Transverse colon (tissue), 4 donors: ENCODE measurements around the gene NIF3L1. TPM values are rescaled to one million over a fixed set of nuclear protein-coding genes. Genes with fewer than 3 reads are reported as not detected.

ENCODE experiments used
- DNase-seq: peaks from one replicate; pipeline ENCODE4 v3.0.0-alpha.2; 2019
- H3K27ac ChIP-seq, 4 donors: fragments of 200-600 bp; sonication (generic); 2 replicates each; pipeline ENCODE4 v1.5.1; 2016 to 2018; ENCODE audit warnings: inconsistent platforms in 4 of 4
- H3K27me3 ChIP-seq: fragments of 200-600 bp; sonication (generic); 2 replicates; pipeline ENCODE4 v1.5.1; 2017; ENCODE audit warnings: inconsistent platforms
- H3K36me3 ChIP-seq, 4 donors: fragments of 200-600 bp; sonication (generic); 2 replicates each; pipeline ENCODE4 v1.5.1; 2017 to 2019; ENCODE audit warnings: inconsistent platforms in 4 of 4
- H3K4me1 ChIP-seq, 4 donors: fragments of 200-600 bp; sonication (generic); 2 replicates each; pipeline ENCODE4 v1.5.1; 2017 to 2020; ENCODE audit warnings: inconsistent platforms in 4 of 4
- H3K4me3 ChIP-seq, 4 donors: fragments of 200-600 bp; sonication (generic); 1 replicate in 1 of 4; 2 replicates in 3 of 4; pipeline versions ENCODE4 v1.5.1 to v1.6.1; 2017 to 2019; ENCODE audit warnings: inconsistent platforms in 4 of 4
- H3K9me3 ChIP-seq, 2 donors: fragments of 200-600 bp; sonication (generic); 2 replicates each; pipeline ENCODE4 v1.5.1; 2017 to 2019; ENCODE audit warnings: inconsistent platforms in 2 of 2
- EP300 ChIP-seq: sonication (generic); formaldehyde crosslinking; IDR thresholded peaks from one replicate; pipeline ENCODE4 v1.6.1; 2017; ENCODE audit warnings: antibody characterized with exemption, low read depth
- POLR2A ChIP-seq: fragments of 450-650 bp; IDR thresholded peaks from one replicate; pipeline ENCODE4 v1.6.1; 2016; ENCODE audit warnings: antibody characterized with exemption, mild to moderate bottlenecking, moderate library complexity
- POLR2AphosphoS5 ChIP-seq, 3 donors: sonication (generic); formaldehyde crosslinking; IDR thresholded peaks; one replicate each; pipeline ENCODE4 v1.6.1; 2016; ENCODE audit warnings: antibody characterized with exemption in 3 of 3
- WGBS, 2 donors: methylation state at CpG; one replicate each; pipeline ENCODE4 v1.1.5; 2018; ENCODE audit warnings: low coverage in 1 of 2; 5-methylcytosine and 5-hydroxymethylcytosine counted together
- in situ Hi-C, 4 donors: fragments of 200-750 bp; cut with MboI; loops; one replicate each; pipeline versions ENCODE4 v1.15.0 to v1.15.1; 2017; ENCODE audit warnings: low sequenced_read_pairs in 3 of 4, low pct_ligation_motif_present in 1 of 4, low pct_unique_long_range_greater_than_20kb in 1 of 4
- intact Hi-C: fragments of 100-400 bp; cut with DNase I; formaldehyde crosslinking; loops from one replicate; pipeline ENCODE4 v1.15.1; 2023; ENCODE audit warnings: low total_unique reads
- total RNA-seq, 4 donors: library from RNA; depleted of rRNA; stranded (reverse); fragments of >200 nt; gene quantifications; one replicate each; pipeline ENCODE4 v1.1.0, GENCODE V29; 2016
- TF ChIP-seq, protein P1 (sequence below), 5 experiments: fragments of 200-600 bp in 3 of 5; fragments of 450-650 bp in 2 of 5; sonication (generic) in 3 of 5; IDR thresholded peaks; 1 replicate in 2 of 5; 2 replicates in 3 of 5; pipeline ENCODE4 v1.5.1; 2016 to 2017; ENCODE audit warnings: antibody characterized with exemption in 5 of 5, inconsistent platforms in 3 of 5, mild to moderate bottlenecking in 2 of 5, moderate library complexity in 1 of 5

Gene NIF3L1
- total RNA-seq, 4 donors from 2014 or later: 14.5 to 26.6 (median 21.5) TPM

GRCh38 chr2:200901459-200902072, 12.4 kb downstream of the NIF3L1 start:
- no peaks in the 10 kb centered on the region for H3K4me1 ChIP-seq
- H3K4me3 ChIP-seq: no peak overlapping the region
- WGBS, 2 donors: 4 to 9% methylated on average over 4 of the region's 4 CpGs
- peaks cover 0 to 49% (median 16%) of the 10 kb centered on the region in 4 donors for H3K36me3 ChIP-seq
- no peaks in the 10 kb centered on the region for H3K27me3 ChIP-seq
- intact Hi-C loops: loop anchor here (10.0 kb wide), 1 partner anchor 273 kb away; no protein-coding TSS in a partner anchor
- H3K27ac ChIP-seq: no peak overlapping the region
- peak; percentile 67 for DNase-seq
- TF ChIP-seq, protein P1, sequence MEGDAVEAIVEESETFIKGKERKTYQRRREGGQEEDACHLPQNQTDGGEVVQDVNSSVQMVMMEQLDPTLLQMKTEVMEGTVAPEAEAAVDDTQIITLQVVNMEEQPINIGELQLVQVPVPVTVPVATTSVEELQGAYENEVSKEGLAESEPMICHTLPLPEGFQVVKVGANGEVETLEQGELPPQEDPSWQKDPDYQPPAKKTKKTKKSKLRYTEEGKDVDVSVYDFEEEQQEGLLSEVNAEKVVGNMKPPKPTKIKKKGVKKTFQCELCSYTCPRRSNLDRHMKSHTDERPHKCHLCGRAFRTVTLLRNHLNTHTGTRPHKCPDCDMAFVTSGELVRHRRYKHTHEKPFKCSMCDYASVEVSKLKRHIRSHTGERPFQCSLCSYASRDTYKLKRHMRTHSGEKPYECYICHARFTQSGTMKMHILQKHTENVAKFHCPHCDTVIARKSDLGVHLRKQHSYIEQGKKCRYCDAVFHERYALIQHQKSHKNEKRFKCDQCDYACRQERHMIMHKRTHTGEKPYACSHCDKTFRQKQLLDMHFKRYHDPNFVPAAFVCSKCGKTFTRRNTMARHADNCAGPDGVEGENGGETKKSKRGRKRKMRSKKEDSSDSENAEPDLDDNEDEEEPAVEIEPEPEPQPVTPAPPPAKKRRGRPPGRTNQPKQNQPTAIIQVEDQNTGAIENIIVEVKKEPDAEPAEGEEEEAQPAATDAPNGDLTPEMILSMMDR (IDR thresholded peaks at IDR 0.05): peak; percentile 58 to 89 (median 80)
- no peak for TF ChIP-seq POLR2AphosphoS5 (IDR thresholded peaks at IDR 0.05)
- no peaks in the 10 kb centered on the region for H3K9me3 ChIP-seq
- in situ Hi-C loops: loop anchor here (10.0 to 25.0 kb wide), 5 partner anchors 161 to 486 kb away; partner anchors contain the start of genes HYCC2 (in 4 of the 4) and NDUFB3 (in 4 of the 4)

DNA sequence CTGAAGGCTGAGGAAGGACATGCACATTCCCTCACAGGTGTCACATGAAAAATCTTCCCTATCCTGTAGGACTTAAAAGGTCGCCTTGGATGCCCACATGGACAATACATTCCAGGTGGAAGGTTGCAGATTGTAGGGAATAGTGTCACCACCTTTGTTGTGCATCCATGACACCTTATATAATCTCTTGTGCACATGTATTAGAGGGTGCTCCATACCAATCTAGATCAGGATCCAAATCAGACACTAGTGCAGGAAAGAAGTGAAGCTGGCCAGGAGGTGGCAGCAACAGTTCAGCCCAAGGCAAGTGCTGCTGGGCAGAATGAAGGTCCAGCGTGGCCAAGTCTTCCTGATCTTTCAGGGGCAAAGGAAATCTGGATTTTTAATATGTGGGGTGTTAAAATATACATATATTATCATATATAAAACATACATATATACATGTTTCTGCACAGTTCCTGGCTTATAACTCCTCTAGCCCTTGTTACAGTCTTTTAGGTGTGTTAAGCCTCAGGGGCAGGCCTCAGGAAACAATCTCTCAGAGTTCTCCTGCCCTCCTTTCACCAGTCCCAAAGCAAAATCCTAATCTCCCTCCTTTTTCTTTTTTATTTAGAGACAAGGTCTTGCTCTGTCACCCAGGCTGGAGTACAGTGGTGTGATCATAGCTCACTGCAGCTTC, 16.6 kb downstream of the NIF3L1 start:
- in situ Hi-C loops: loop anchor here (10.0 to 25.0 kb wide), 5 partner anchors 157 to 482 kb away; partner anchors contain the start of genes HYCC2 (in 4 of the 4) and NDUFB3 (in 4 of the 4)
- H3K27ac ChIP-seq: no peak overlapping the region
- 0 to 45% methylated on average over 1 to 2 of the region's 2 CpGs for WGBS, 2 donors

GRCh38 chr2:200909958-200910357, 20.8 kb downstream of the NIF3L1 start:
- DNase-seq: no peak
- H3K27ac ChIP-seq: no peak overlapping the region
- no peaks in the 10 kb centered on the region for H3K4me1 ChIP-seq
- in situ Hi-C loops (loop anchor here (5.0 to 25.0 kb wide), 6 partner anchors 152 to 477 kb away; partner anchors contain the start of genes HYCC2 (in 4 of the 4) and NDUFB3 (in 4 of the 4)), intact Hi-C loops (loop anchor here (10.0 kb wide), 1 partner anchor 265 kb away; no protein-coding TSS in a partner anchor)
- H3K9me3 ChIP-seq: no peaks in the 10 kb centered on the region
- H3K4me3 ChIP-seq: no peak overlapping the region
- H3K36me3 ChIP-seq: peaks cover 0 to 48% (median 18%) of the 10 kb centered on the region in 4 donors
- TF ChIP-seq EP300 (no peak), POLR2AphosphoS5 (IDR thresholded peaks at IDR 0.05) (no peak), POLR2A (no peak)
- TF ChIP-seq, protein P1 (IDR thresholded peaks at IDR 0.05): no peak
- WGBS, 2 donors: 89 to 96% methylated on average over 4 of the region's 4 CpGs
- H3K27me3 ChIP-seq: no peaks in the 10 kb centered on the region

More for the DNA sequence above, 16.6 kb downstream of the NIF3L1 start:
- intact Hi-C loops: loop anchor here (10.0 kb wide), 1 partner anchor 269 kb away; no protein-coding TSS in a partner anchor
- no peak overlapping the region for H3K4me3 ChIP-seq
- TF ChIP-seq, protein P1 (IDR thresholded peaks at IDR 0.05): peak; percentile 45 to 68 (median 60)
- no peak for TF ChIP-seq EP300
- no peak for TF ChIP-seq POLR2A
- no peak for TF ChIP-seq POLR2AphosphoS5 (IDR thresholded peaks at IDR 0.05)
- peak; percentile 82 for DNase-seq
- no peaks in the 10 kb centered on the region for H3K4me1 ChIP-seq
- no peaks in the 10 kb centered on the region for H3K27me3 ChIP-seq
- H3K9me3 ChIP-seq: no peaks in the 10 kb centered on the region
- H3K36me3 ChIP-seq: peaks cover 0 to 27% (median 13%) of the 10 kb centered on the region in 4 donors

DNA sequence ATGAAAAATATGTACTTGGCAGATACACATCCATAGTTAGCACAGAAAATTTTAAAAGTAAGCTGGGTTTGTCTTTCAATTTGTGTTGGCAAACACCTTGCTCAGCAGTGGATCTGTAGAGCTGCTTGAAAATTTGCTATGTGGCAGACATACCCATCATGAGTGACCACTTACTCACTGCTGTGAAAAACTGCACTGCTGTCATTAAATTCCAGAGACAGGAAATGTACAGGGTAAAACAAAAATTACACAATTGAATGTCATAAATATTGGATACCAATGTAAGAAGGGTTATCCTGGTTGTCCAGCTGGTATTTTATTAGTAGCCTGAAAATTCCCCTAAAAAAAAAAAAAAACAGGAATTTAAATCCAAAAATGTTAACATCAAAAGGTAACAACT, 24.5 kb downstream of the NIF3L1 start:
- no peaks in the 10 kb centered on the region for H3K9me3 ChIP-seq
- intact Hi-C loops (no loop called here), in situ Hi-C loops (loop anchor here in 3 of 4 donors (5.0 to 25.0 kb wide), 4 partner anchors 149 to 474 kb away; partner anchors contain the start of genes HYCC2 (in 2 of the 3) and NDUFB3 (in 2 of the 3))
- no peak for DNase-seq
- H3K4me3 ChIP-seq: no peak overlapping the region
- no peaks in the 10 kb centered on the region for H3K27me3 ChIP-seq
- no peak for TF ChIP-seq EP300
- TF ChIP-seq, protein P1 (IDR thresholded peaks at IDR 0.05): no peak
- no peak for TF ChIP-seq POLR2A
- TF ChIP-seq POLR2AphosphoS5 (IDR thresholded peaks at IDR 0.05): no peak
- peaks cover 0 to 63% (median 29%) of the 10 kb centered on the region in 4 donors for H3K36me3 ChIP-seq
- H3K4me1 ChIP-seq: no peaks in the 10 kb centered on the region
- H3K27ac ChIP-seq: no peak overlapping the region
